SK-N-SH treated with all-trans-retinoic acid at 6 μM for 48 hours (cell line): Measurements from ENCODE around the gene TMEM238.

Experiments used
- ARNTL ChIP-seq: fragments of 450-650 bp; formaldehyde crosslinking; IDR thresholded peaks from 2 replicates; pipeline ENCODE4 v1.5.0; 2020; ENCODE audit warnings: low read depth, mild to moderate bottlenecking, moderate library complexity, borderline replicate concordance
- BACH2 ChIP-seq: fragments of 250-450 bp; sonication (Bioruptor Pico); IDR thresholded peaks from 2 replicates; pipeline ENCODE4 v1.9.0; 2021; ENCODE audit warnings: mild to moderate bottlenecking, borderline replicate concordance
- CREB5 ChIP-seq: fragments of 250-450 bp; sonication (Bioruptor Pico); IDR thresholded peaks from 2 replicates; pipeline ENCODE4 v1.5.1; 2020; ENCODE audit warnings: low read depth, mild to moderate bottlenecking, moderate library complexity
- OSR1 ChIP-seq: fragments of 250-450 bp; sonication (Bioruptor Pico); IDR thresholded peaks from 2 replicates; pipeline ENCODE4 v1.8.0; 2022; ENCODE audit warnings: moderate library complexity, mild to moderate bottlenecking, inconsistent platforms
- PATZ1 ChIP-seq: fragments of 250-450 bp; sonication (Bioruptor Pico); IDR thresholded peaks from 2 replicates; pipeline ENCODE4 v1.8.0; 2020; ENCODE audit warnings: mild to moderate bottlenecking, moderate library complexity, borderline replicate concordance
- PPARA ChIP-seq: fragments of 250-450 bp; sonication (Bioruptor Pico); IDR thresholded peaks from 2 replicates; pipeline ENCODE4 v1.5.0; 2020; ENCODE audit warnings: mild to moderate bottlenecking, borderline replicate concordance
- RARB ChIP-seq: fragments of 250-450 bp; sonication (Bioruptor Pico); IDR thresholded peaks from 2 replicates; pipeline ENCODE4 v1.8.0; 2021; ENCODE audit warnings: mild to moderate bottlenecking, moderate library complexity
- SNAI2 ChIP-seq: fragments of 250-450 bp; sonication (Bioruptor Pico); IDR thresholded peaks from 2 replicates; pipeline ENCODE4 v1.5.0; 2020; ENCODE audit warnings: mild to moderate bottlenecking, moderate library complexity
- TCF4 ChIP-seq: fragments of 250-450 bp; sonication (Bioruptor Pico); IDR thresholded peaks from 2 replicates; pipeline ENCODE4 v1.8.0; 2021; ENCODE audit warnings: mild to moderate bottlenecking, moderate library complexity, borderline replicate concordance
- ZFP3 ChIP-seq: fragments of 250-450 bp; sonication (Bioruptor Pico); IDR thresholded peaks from 2 replicates; pipeline ENCODE4 v1.5.0; 2020; ENCODE audit warnings: mild to moderate bottlenecking, moderate library complexity
- ZNF8 ChIP-seq: fragments of 450-650 bp; formaldehyde crosslinking; IDR thresholded peaks from 2 replicates; pipeline ENCODE4 v1.5.0; 2020; ENCODE audit warnings: mild to moderate bottlenecking, moderate library complexity

GRCh38 chr19:55350620-55351315 is 33.3 kb downstream of the TMEM238 start:
- TF ChIP-seq OSR1 = no peak
- no peak for TF ChIP-seq ARNTL
- TF ChIP-seq SNAI2 (CRISPR knock-in tag) = no peak
- TF ChIP-seq ZNF8 (CRISPR knock-in tag) = no peak
- TF ChIP-seq PPARA (CRISPR knock-in tag) = no peak
- TF ChIP-seq ZFP3 (CRISPR knock-in tag) = no peak
- no peak for TF ChIP-seq BACH2
- no peak for TF ChIP-seq CREB5 (CRISPR knock-in tag)
- TF ChIP-seq PATZ1 = no peak
- no peak for TF ChIP-seq RARB (CRISPR knock-in tag)
- TF ChIP-seq TCF4 (CRISPR knock-in tag) = no peak
